NCI-H128 (cell line): ENCODE results near the gene ABHD12.
"Not testable (repeated sequence)": the region's sequence is repeated elsewhere in the genome, so short reads cannot be mapped to it uniquely, and the experiment has no call there.

Source experiments
- DNase-seq: peaks from one replicate; lab custom pipeline; 2025; ENCODE audit not compliant: unreplicated experiment; lab: John Stamatoyannopoulos, UW

ABHD12 gene

GRCh38 chr20:25323496-25324246, 67.0 kb downstream of the ABHD12 start:
- no peak for DNase-seq

- no peak for DNase-seq
Observed at GRCh38 chr20:25321991-25322390, 68.6 kb downstream of the ABHD12 start.

- no peak for DNase-seq
Observed at GRCh38 chr20:25321262-25321831, 69.3 kb downstream of the ABHD12 start.

GRCh38 chr20:25320035-25320800, 70.4 kb downstream of the ABHD12 start:
- DNase-seq: no peak

GRCh38 chr20:25319241-25320034, 71.2 kb downstream of the ABHD12 start:
- DNase-seq: peak; percentile 59

- DNase-seq: no peak
Observed at GRCh38 chr20:25318471-25319240, 72.0 kb downstream of the ABHD12 start.

- no peak for DNase-seq
Observed at GRCh38 chr20:25317351-25318075, 73.1 kb downstream of the ABHD12 start.

GRCh38 chr20:25316506-25317190, 74.0 kb downstream of the ABHD12 start:
- DNase-seq: no peak

GRCh38 chr20:25315418-25316210, 75.0 kb downstream of the ABHD12 start:
- DNase-seq: no peak

GRCh38 chr20:25314497-25315417, 75.9 kb downstream of the ABHD12 start:
- no peak for DNase-seq

GRCh38 chr20:25313593-25313992, 77.0 kb downstream of the ABHD12 start:
- no peak for DNase-seq

- not testable (repeated sequence) for DNase-seq
Observed at GRCh38 chr20:25312716-25313115, 77.9 kb downstream of the ABHD12 start.

- no peak for DNase-seq
Observed at GRCh38 chr20:25310921-25311728, 79.5 kb downstream of the ABHD12 start.

GRCh38 chr20:25310268-25310920, 80.2 kb downstream of the ABHD12 start:
- DNase-seq: peak; percentile 19

GRCh38 chr20:25309395-25310267, 81.0 kb downstream of the ABHD12 start:
- no peak for DNase-seq
